Adrenal gland (tissue), 12 donors: ENCODE measurements around the gene U2AF1L4. TPM values are rescaled to one million over a fixed set of nuclear protein-coding genes. Genes with fewer than 3 reads are reported as not detected.

Experiments used
- DNase-seq, 7 donors: peaks; one replicate each; pipeline ENCODE4 v3.0.0-alpha.2; 2019 to 2020
- H3K27ac ChIP-seq, 5 donors: fragments of 200-600 bp; sonication (generic) in 4 of 5; 1 replicate in 3 of 5; 2 replicates in 2 of 5; pipeline versions ENCODE4 v1.5.1 to v1.8.0; 2016 to 2020; ENCODE audit warnings: mild to moderate bottlenecking in 1 of 5
- H3K27me3 ChIP-seq: fragments of 200-600 bp; 2 replicates; pipeline ENCODE4 v1.8.0; 2021
- H3K36me3 ChIP-seq, 2 donors: fragments of 200-600 bp; replicated peaks in 1 of 2; 1 replicate in 1 of 2; 2 replicates in 1 of 2; pipeline versions ENCODE4 v1.5.1 to v1.8.0; 2018 to 2022
- H3K4me1 ChIP-seq, 2 donors: fragments of 200-600 bp; replicated peaks in 1 of 2; 1 replicate in 1 of 2; 2 replicates in 1 of 2; pipeline versions ENCODE4 v1.5.1 to v1.8.0; 2018 to 2021
- H3K4me3 ChIP-seq, 4 donors: fragments of 200-600 bp; sonication (generic) in 3 of 4; one replicate each; pipeline ENCODE4 v1.5.1; 2016 to 2018
- H3K9me3 ChIP-seq, 3 donors: fragments of 200-600 bp; sonication (generic) in 1 of 3; replicated peaks in 1 of 3; 1 replicate in 2 of 3; 2 replicates in 1 of 3; pipeline versions ENCODE4 v1.5.1 to v1.8.0; 2016 to 2021
- POLR2A ChIP-seq, 2 donors: fragments of 450-650 bp; IDR thresholded peaks; one replicate each; pipeline ENCODE4 v1.6.1; 2017; ENCODE audit warnings: antibody characterized with exemption in 2 of 2, mild to moderate bottlenecking in 2 of 2, moderate library complexity in 1 of 2
- WGBS, 4 donors: extraction: QIAGEN DNeasy Blood & Tissue Kit in 2 of 4; methylation state at CpG; one replicate each; pipeline versions ENCODE4 v1.1.5 to v1.1.7; 2013 to 2017; 5-methylcytosine and 5-hydroxymethylcytosine counted together
- intact Hi-C, 2 donors: fragments of 100-400 bp; cut with DNase I; formaldehyde crosslinking; loops; one replicate each; pipeline versions ENCODE4 v1.14.1 to v1.15.0; 2022 to 2023
- polyA plus RNA-seq, 3 donors: library from polyadenylated mRNA; stranded (reverse); fragments of 200-250 nt in 2 of 3; fragments of 350-450 nt in 1 of 3; fragmentation: Illumina TruSeq in 1 of 3; extraction: RNeasy Lipid Tissue Mini Kit (QIAGEN cat#74804) in 1 of 3; gene quantifications; one replicate each; pipeline ENCODE4 v1.2.3, GENCODE V29; 2013 to 2014
- total RNA-seq, 9 donors: library from RNA; depleted of rRNA in 4 of 9; stranded (reverse); fragments of >200 nt in 4 of 9; fragments of 120-200 nt in 1 of 9; fragmentation: NEBNext Ultra II Directional in 1 of 9; extraction: Animal tissue kit (Norgen Biotek cat#: 25700) in 1 of 9; gene quantifications; one replicate each; pipeline versions ENCODE4 v1.1.0 to v1.2.4, GENCODE V29; 2013 to 2023
- TF ChIP-seq, protein P1 (sequence below), 6 experiments: fragments of 450-650 bp in 4 of 6; fragments of 200-600 bp in 2 of 6; sonication (generic) in 1 of 6; IDR thresholded peaks; 1 replicate in 5 of 6; 2 replicates in 1 of 6; pipeline versions ENCODE4 v1.5.1 to v1.8.0; 2016 to 2021; ENCODE audit warnings: antibody characterized with exemption in 6 of 6, mild to moderate bottlenecking in 2 of 6, moderate library complexity in 1 of 6
- donor health status: healthy with polysubstance abuse.
- donor health status: Bipolar disorder and iron deficiency.
- donor health status: DM: yes; HTN: yes; CAD: no.
- donor health status: DM: no; HTN: no; CAD: no.
- donor health status: DM: no; HTN: no; CAD: no.
- donor health status: DM: yes; HTN: yes; CAD: no.

The U2AF1L4 gene
- total and polyA plus RNA-seq, 12 donors = 14.8 to 255 (median 32.8) TPM

- peaks cover 0 to 64% of the 10 kb centered on the region in 2 donors for H3K36me3 ChIP-seq
- no peak overlapping the region for H3K4me3 ChIP-seq
- TF ChIP-seq, protein P1, sequence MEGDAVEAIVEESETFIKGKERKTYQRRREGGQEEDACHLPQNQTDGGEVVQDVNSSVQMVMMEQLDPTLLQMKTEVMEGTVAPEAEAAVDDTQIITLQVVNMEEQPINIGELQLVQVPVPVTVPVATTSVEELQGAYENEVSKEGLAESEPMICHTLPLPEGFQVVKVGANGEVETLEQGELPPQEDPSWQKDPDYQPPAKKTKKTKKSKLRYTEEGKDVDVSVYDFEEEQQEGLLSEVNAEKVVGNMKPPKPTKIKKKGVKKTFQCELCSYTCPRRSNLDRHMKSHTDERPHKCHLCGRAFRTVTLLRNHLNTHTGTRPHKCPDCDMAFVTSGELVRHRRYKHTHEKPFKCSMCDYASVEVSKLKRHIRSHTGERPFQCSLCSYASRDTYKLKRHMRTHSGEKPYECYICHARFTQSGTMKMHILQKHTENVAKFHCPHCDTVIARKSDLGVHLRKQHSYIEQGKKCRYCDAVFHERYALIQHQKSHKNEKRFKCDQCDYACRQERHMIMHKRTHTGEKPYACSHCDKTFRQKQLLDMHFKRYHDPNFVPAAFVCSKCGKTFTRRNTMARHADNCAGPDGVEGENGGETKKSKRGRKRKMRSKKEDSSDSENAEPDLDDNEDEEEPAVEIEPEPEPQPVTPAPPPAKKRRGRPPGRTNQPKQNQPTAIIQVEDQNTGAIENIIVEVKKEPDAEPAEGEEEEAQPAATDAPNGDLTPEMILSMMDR (IDR thresholded peaks at IDR 0.05) = no peak
- TF ChIP-seq POLR2A (IDR thresholded peaks at IDR 0.05) = no peak
- 92 to 100% (median 93%) methylated on average over 1 to 16 of the region's 16 CpGs for WGBS, 4 donors
- DNase-seq = peak in 1 of 7 donors; percentile 6
- H3K4me1 ChIP-seq = peaks cover 14 to 17% of the 10 kb centered on the region in 2 donors
- intact Hi-C loops = no loop called here
- H3K27me3 ChIP-seq = no peaks in the 10 kb centered on the region
- H3K9me3 ChIP-seq = no peaks in the 10 kb centered on the region
- H3K27ac ChIP-seq = no peak overlapping the region
Observed at GRCh38 chr19:35721374-35721773, 23.8 kb downstream of the U2AF1L4 start.

GRCh38 chr19:35720648-35721047, 24.6 kb downstream of the U2AF1L4 start:
- WGBS, 4 donors = 79 to 86% (median 81%) methylated on average over 13 to 17 of the region's 17 CpGs
- peak in 2 of 7 donors; percentile 18 to 27 for DNase-seq
- Histone ChIP-seq H3K4me3 (no peak overlapping the region), H3K4me1 (peaks cover 21 to 24% of the 10 kb centered on the region in 2 donors), H3K27ac (no peak overlapping the region), H3K36me3 (peaks cover 0 to 57% of the 10 kb centered on the region in 2 donors), H3K27me3 (no peaks in the 10 kb centered on the region), H3K9me3 (no peaks in the 10 kb centered on the region)
- intact Hi-C loops = no loop called here
- TF ChIP-seq, protein P1 (IDR thresholded peaks at IDR 0.05) = no peak
- TF ChIP-seq POLR2A (IDR thresholded peaks at IDR 0.05) = no peak

- Histone ChIP-seq H3K4me1 (peaks cover 21 to 26% of the 10 kb centered on the region in 2 donors), H3K27me3 (no peaks in the 10 kb centered on the region), H3K27ac (no peak overlapping the region), H3K36me3 (peaks cover 0 to 52% of the 10 kb centered on the region in 2 donors), H3K9me3 (no peaks in the 10 kb centered on the region), H3K4me3 (no peak overlapping the region)
- intact Hi-C loops = no loop called here
- WGBS, 4 donors = 72 to 79% (median 74%) methylated on average over 7 to 9 of the region's 9 CpGs
- DNase-seq = no peak
- TF ChIP-seq, protein P1 (IDR thresholded peaks at IDR 0.05) = no peak
- TF ChIP-seq POLR2A (IDR thresholded peaks at IDR 0.05) = no peak
Observed at GRCh38 chr19:35720163-35720524, 25.1 kb downstream of the U2AF1L4 start.

GRCh38 chr19:35719402-35720162, 25.6 kb downstream of the U2AF1L4 start:
- Histone ChIP-seq H3K36me3 (peaks cover 0 to 46% of the 10 kb centered on the region in 2 donors), H3K27me3 (no peaks in the 10 kb centered on the region), H3K9me3 (no peaks in the 10 kb centered on the region), H3K4me1 (peaks cover 21 to 26% of the 10 kb centered on the region in 2 donors), H3K4me3 (no peak overlapping the region), H3K27ac (no peak overlapping the region)
- DNase-seq = peak in 2 of 7 donors; percentile 33 to 55
- intact Hi-C loops = loop anchor here in 1 of 2 donors (10.0 kb wide), 1 partner anchor 175 kb away; the partner anchor contains the start of gene TMEM147
- 79 to 85% (median 80%) methylated on average over 23 to 32 of the region's 32 CpGs for WGBS, 4 donors
- no peak for TF ChIP-seq POLR2A (IDR thresholded peaks at IDR 0.05)
- TF ChIP-seq, protein P1 (IDR thresholded peaks at IDR 0.05) = no peak
